ENCODE results near the gene CHRD.
"Not testable (repeated sequence)": the region's sequence is repeated elsewhere in the genome, so short reads cannot be mapped to it uniquely, and the experiment has no call there.

The CHRD gene

DNA sequence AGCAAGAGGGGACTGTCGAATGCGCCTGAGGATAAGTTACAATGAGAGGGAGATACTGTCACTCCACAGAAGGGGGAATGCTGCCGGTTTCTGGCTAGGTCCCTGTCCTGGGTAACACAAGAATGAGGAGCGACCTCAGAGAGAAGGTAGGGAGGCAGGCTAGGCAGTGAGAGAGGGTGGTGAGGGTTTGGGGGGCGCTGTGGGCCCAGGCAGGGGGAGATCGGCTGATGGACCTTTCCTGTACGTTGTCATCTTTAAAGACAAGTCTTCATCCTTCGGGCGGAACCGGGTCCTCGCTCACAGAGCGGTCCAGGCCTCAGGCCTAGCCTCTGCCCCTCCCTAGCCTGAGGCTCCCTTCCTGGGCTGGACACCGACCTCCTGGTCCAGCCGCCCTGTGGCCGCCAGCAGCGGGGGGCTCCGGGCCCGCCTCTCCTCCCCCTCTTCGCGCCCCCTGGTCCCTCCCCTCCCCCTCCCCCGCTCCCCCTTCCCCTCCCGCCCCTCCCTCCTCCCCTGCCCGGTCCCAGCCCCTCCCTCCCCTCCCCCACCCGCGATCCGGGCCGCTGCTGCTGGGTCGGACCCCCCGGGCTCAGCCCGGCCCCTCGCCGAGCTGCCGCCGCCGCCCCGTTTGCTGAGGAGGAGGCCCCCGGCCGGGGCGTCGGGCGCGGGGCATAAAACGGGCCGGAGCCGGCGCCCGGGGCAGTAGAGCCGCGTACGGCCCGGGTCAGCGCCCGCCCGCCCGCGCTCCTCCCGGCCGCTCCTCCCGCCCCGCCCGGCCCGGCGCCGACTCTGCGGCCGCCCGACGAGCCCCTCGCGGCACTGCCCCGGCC, at the start of gene CHRD:
TSS of gene CHRD (plus strand) at position 697 of the 827 bp plus-strand sequence. CDS start 265 bp downstream, outside the sequence.
- DNase-seq = no peak

DNA sequence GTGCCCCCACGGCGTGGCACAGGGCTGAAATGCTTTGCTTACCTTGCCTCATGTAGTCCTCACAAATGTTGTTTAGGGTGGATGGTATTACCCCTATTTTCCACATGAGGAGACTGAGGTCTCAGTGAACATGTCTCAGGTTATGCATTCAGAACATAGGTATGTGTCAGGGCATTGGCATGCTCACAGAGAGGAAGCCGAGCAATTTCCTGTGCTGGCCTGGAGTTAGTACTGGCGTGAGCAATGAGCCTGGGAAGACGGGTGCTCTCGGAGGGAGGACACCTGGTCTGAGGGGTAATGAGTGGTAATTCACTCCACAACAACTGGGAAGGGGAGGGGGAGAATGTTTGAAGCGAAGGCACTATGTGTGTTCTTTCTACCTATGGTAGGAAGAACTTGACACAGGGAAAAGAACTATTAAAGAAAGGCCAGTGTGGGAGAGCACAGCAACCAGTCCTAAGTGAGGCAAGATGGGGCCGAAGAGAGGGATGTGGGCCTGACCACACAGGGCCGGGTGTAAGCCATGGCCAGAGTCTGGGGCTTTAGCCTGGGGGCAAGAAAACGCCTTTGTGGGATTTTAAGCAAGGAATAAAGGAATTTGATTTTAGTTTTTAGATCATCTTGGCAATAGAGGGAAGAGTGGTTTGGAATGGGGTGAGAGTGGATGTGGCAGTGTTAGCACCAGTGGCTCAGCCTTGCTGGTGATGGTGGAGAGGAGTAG, 47.3 kb upstream of the CHRD start:
- peak; percentile 57 for DNase-seq

DNA sequence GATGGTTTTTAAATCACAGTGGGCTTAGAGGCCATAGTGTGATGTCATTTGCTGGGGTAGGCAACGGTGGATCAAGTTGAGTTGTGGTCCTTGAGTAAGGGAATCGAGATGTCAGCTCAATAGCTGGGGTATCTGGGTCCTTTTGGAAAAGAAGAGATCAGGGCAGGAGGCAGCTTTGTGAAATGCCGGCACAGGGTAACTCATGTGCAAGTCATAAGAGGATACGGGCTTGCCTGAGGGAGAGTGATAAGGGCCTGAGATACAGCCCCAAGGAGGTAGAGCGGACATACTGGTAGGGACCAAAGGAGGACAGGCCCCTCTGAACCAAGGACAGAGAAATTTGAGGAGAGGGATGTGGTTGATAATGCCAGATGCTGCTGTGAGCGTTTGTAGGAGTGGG, 46.7 kb upstream of the CHRD start:
- DNase-seq = no peak

DNA sequence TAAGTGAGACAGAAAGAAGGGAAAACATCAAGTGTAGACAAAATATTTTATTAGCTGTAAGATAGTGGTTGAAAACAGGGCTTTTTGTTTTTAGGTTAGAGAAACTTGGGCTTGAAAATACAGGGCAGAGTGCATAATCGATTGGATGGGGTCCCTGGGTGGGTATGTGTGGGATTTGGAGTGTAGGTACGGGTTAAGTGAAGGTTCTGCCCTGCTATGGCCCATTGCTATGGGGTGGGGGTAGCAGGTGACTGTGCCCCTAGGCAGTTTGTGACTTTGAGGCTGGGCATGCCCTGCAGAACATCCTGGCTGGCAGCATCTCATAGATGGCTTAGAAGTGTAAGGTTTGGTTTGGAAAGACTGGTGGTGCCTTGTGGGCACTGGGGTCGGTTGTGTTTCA, 46.2 kb upstream of the CHRD start:
- no peak for DNase-seq

DNA sequence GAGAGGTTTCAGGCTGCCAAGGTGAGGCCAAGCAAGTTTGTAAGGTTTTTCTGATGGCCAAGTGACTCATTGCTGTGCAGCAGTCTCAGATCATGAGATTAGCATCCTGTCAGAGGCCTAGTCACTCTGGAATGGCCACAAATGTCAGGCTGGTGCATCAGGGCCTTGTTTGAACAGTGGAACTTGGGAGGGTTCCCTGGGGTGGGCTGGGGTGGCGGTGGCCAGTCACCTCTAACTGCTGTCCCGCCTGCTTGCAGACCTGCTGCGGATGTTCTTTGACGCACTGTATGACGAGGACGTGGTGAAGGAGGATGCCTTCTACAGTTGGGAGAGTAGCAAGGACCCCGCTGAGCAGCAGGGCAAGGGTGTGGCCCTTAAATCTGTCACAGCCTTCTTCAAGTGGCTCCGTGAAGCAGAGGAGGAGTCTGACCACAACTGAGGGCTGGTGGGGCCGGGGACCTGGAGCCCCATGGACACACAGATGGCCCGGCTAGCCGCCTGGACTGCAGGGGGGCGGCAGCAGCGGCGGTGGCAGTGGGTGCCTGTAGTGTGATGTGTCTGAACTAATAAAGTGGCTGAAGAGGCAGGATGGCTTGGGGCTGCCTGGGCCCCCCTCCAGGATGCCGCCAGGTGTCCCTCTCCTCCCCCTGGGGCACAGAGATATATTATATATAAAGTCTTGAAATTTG, 45.2 kb upstream of the CHRD start:
- DNase-seq = peak; percentile 39

DNA sequence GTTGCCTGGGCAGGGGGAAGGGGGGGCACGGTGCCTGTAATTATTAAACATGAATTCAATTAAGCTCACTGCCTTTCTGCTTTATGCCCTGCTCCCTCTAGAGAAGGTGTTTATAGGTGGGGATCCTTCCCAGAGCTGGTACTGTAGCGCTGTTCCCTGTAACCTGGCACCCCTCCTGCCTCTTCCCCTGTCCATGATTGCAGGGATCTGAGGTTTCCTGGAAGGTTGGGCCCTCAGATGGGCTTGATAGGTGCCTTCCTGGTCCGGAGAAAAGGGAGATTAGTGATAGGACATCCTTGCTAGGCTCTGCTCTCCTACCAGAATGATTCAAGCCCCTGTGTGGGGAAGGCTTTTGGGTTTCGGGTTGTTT, 44.6 kb upstream of the CHRD start:
- no peak for DNase-seq

DNA sequence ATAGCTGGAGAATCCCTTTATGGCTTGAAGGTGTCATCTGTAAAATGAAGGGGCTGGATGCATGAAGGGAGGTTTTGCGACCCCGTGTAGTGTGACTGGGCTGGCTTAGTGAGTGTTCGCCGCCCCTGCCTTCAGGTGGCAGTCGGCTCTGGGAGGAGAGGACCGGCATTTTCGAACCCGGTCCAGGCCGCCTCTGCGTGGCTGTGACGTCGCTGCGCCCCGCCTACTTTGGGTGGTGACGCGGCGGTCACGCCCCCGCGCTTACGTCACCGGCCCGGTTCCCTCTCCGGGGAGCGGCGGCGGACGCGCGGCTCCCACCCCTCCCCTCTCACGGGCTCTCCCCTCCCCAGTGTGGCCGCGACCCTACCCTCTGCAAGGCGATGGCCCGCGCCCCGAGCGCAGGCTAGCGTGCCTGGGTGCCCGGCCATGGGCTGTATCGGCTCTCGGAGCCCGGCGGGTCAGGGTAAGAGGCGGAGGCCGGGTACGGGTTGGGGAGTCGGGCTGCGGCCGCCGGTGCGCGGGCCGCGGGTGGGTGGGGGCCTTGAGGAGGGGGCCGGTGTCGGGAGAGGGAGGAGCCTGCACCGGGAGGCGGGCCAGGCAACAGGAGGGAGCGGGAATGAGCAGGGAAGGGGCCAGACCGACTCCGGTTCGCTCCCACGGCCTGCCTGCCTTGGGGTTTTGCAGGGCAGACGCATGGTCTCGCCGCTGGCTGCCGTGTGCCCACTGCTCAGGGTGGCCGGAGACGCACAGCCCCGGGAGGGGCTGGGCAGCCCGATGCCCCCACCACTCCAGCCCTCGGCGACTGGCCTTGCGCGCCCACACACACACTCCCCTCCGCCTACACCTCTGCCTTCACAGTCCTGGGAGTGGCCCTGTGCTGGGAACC, 44.0 kb upstream of the CHRD start:
- peak; percentile 68 for DNase-seq

DNA sequence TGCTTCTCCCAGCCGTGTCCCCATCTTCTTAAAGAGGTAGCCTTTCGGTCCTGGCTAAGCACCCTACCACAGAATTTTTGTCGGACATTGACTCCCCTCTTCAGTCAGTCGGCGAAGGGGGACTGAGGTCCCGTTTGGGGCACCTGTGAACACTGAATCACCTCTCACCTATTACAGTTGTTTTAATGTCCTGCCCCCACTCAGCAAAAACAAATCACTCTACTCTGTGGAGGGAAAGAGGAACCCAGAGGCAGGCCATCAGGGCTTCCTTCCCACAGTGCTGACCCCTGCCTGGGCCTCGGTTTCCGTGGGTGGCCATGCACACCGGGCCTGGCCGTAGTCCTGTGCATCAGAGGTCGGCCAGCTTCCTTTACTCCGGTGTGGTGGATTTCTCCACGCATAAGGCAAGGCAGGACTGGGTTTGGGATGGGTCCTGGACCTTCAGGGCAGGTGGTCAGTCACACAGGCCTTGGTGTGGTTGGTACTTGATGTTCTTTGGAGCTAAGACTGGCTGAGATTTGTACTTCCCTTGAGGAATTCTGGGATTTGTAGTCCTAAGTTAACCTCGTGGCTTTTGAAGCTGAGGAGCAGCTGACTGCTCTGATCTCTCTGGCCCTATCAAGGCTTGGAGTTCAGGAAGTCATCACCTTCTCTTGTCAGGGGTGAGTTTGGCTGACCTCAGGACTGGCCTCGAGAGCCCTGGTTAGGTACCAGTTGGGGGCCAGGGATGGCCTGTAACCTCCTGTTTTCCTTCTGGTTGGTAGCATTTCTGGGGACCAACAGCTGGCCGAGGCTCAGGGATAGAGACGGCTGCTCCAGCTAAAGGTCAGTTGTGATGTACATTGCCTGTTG, 43.1 kb upstream of the CHRD start:
- no peak for DNase-seq

DNA sequence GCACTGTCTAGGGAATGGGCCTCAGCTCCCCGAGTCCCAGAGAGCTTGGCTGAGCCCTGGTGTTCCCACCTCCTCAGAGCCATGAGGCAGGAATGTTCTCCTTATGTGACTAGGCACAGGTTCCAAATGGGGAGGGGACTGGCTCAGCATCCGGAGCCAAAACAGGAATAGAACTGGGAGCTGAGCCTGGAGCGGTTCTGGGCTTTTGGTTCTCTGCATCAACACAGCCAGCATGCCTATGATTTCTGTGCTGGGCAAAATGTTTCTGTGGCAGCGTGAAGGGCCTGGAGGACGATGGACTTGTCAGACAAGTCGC, 42.5 kb upstream of the CHRD start, which contains the start of gene FAM131A:
TSS of gene FAM131A (plus strand) at position 202 of the 316 bp plus-strand sequence. CDS start at position 233, 31 bp downstream.
- no peak for DNase-seq

DNA sequence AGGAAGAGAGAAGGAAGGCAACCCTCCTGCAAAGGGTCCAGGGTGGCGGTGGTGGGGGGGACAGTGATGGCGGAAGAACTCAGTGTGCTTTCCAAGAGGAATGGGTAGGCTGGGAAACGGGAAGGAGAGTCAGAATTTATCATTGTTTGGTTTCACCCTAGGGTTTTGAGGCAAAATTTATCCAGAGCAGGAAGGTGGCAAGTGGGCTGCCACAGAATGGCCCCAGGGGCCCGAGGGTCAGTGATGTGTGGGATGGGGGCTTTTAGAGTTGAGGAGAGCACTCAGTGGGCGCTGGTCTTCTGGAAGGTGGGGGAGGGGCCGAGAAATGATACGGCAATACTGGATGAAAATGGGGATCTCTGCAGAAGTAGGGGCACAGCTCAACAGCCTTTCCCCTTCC, 41.9 kb upstream of the CHRD start:
- DNase-seq = no peak

DNA sequence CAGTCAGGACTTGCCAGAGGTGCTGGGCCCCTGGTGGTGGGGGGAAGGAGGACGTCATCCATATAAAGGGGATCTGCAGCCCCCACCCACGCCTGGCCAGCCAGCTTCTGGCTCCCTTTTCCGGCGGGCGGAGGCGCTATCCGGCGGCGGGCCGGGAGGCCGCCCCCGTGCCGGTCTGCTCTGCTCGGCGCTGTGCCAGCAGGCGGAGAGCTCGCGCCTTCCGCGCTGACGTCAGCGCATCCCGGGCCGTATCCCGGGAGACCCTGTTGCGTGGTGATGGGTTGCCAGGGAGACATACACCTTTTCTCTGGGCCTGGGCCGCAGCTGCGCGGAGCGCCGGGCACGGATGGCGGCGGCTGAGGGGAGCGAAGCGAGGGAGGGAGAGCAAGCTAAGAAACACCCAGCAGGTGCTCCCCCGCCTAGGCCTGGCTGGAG, 41.3 kb upstream of the CHRD start:
- no peak for DNase-seq

DNA sequence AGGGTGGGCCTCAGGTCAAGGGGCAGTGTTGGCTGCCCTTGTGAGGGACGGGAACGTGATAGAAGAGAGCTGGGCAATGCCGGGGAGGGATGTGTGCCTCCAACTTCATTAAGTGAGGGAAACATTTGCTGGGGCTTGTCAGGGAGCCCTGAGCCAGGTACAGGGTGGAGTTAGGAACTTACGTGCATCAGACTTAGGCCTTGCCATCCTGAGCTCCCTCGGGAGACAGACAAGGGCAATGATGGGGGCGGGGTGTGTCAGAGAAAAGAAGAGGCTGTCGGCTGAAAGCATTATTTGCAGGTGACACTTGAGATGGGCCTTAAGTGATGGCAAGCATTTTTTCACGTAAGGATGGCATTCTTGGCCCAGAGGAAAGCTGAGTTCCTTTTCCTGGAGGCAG, 40.9 kb upstream of the CHRD start:
- DNase-seq = no peak

DNA sequence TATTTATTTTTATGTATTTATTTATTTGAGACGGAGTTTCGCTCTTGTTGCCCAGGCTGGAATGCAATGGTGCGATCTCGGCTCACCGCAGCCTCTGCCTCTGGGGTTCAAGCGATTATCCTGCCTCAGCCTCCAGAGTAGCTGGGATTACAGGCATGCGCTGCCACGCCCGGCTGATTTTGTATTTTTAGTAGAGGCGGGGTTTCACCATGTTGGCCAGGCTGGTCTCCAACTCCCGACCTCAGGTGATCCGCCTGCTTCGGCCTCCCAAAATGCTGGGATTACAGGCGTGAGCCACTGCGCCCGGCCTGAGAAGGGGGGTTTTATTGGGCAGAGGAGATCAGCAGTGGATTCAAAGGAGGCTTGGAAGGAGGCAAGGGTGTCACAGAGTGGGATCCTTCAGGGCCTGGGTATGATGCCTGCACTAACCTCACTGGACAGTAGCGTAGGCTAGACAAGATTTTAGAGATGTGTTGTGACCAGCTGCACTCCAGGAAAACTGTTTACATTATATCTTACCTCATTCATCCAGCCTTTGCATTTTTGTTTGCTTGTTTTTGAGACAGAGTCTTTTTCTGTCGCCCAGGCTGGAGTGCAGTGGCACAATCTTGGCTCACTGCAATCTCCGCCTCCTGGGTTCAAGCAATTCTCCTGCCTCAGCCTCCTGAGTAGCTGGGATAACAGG, 40.3 kb upstream of the CHRD start:
- not testable (repeated sequence) for DNase-seq

DNA sequence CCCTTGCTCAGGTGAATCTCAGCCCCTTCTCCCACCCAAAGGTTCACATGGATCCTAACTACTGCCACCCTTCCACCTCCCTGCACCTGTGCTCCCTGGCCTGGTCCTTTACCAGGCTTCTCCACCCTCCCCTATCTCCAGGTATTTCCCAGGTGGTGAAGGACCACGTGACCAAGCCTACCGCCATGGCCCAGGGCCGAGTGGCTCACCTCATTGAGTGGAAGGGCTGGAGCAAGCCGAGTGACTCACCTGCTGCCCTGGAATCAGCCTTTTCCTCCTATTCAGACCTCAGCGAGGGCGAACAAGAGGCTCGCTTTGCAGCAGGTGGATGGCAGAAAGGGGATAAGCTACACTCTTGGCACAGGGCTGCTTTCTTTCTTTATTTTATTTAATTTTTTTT, 37.9 kb upstream of the CHRD start:
- DNase-seq = no peak

DNA sequence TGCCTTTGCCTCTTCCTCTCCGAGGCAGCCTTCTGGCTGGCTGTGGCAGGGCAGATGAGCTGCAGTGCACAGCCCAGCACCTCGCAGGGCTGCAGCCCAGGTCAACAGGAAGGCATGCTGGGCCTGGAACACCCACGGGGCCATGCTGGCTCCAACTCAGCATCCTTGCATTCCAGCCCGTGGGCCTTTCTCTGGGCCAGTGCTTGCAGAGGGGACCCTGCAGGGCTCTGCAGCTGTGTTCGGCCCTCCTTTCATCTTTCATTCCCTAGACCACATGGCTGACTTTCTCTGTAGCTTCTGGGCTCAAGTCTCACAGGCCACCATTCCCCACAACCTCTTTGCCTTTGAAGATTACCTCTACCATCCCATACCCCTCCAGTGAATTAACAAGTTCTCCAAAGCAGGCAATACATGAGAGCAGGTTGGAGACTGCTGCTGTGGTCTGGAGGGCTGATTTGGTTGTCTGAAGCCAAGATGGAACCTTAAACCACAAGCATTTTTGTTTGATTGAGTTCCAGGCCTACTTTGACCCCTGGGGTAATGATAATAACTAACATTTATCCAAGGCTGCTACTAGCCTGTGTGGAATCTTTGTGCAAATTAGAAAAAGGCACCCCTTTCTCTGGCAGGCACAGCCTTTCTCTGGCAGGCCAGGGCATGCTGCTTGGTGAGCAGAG, 36.5 kb upstream of the CHRD start:
- no peak for DNase-seq

DNA sequence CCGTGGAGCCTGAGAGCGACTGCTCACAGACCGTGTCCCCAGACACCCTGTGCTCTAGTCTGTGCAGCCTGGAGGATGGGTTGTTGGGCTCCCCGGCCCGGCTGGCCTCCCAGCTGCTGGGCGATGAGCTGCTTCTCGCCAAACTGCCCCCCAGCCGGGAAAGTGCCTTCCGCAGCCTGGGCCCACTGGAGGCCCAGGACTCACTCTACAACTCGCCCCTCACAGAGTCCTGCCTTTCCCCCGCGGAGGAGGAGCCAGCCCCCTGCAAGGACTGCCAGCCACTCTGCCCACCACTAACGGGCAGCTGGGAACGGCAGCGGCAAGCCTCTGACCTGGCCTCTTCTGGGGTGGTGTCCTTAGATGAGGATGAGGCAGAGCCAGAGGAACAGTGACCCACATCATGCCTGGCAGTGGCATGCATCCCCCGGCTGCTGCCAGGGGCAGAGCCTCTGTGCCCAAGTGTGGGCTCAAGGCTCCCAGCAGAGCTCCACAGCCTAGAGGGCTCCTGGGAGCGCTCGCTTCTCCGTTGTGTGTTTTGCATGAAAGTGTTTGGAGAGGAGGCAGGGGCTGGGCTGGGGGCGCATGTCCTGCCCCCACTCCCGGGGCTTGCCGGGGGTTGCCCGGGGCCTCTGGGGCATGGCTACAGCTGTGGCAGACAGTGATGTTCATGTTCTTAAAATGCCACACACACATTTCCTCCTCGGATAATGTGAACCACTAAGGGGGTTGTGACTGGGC, 35.1 kb upstream of the CHRD start:
- DNase-seq = no peak

DNA sequence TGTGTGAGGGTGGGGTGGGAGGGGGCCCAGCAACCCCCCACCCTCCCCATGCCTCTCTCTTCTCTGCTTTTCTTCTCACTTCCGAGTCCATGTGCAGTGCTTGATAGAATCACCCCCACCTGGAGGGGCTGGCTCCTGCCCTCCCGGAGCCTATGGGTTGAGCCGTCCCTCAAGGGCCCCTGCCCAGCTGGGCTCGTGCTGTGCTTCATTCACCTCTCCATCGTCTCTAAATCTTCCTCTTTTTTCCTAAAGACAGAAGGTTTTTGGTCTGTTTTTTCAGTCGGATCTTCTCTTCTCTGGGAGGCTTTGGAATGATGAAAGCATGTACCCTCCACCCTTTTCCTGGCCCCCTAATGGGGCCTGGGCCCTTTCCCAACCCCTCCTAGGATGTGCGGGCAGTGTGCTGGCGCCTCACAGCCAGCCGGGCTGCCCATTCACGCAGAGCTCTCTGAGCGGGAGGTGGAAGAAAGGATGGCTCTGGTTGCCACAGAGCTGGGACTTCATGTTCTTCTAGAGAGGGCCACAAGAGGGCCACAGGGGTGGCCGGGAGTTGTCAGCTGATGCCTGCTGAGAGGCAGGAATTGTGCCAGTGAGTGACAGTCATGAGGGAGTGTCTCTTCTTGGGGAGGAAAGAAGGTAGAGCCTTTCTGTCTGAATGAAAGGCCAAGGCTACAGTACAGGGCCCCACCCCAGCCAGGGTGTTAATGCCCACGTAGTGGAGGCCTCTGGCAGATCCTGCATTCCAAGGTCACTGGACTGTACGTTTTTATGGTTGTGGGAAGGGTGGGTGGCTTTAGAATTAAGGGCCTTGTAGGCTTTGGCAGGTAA, 34.3 kb upstream of the CHRD start:
- DNase-seq = peak; percentile 28

DNA sequence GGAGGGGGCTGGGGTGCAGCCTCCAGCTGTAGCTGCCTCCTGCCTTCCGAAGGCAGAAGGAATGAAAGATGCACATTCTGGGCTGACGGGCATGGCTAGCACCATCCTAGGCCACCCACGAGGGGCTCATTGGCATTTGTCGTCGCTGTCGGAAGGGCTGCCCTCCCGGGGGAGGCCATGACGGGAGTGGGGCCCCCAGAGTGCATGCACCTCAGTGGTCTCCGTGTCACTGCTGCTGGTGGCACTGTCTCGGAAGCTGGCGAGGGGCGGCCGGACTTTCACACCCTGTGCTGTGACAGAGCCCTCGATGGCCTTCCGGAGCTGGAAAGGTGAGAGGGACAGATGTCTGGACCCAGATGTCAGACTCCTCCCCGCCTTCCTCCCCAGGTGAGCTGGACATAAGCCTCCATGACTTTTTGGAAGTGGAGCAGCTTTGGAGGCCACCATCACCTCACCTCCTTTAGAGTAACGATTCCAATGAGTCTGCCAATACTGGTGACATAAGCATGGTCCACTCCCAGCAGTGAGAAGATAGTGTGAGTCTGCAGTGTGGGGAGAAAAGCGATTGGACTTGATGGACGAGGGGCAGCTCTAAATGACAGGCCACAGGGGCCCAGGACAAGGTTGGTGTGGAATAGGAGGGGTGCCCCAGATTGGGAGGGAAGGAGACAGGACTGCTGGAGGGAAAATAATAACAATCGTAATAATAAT, 33.2 kb upstream of the CHRD start:
- no peak for DNase-seq

All from T1000 (cell line).